SK-N-MC (cell line): ENCODE data around the gene JPH4.

Experiments used
- EZH2 ChIP-seq: fragments of 200-600 bp; sonication (generic); IDR thresholded peaks from one replicate; pipeline ENCODE4 v1.6.1; 2017; ENCODE audit warnings: antibody characterized with exemption
- POLR2AphosphoS5 ChIP-seq: IDR thresholded peaks from 2 replicates; pipeline ENCODE4 v1.6.1; 2012; ENCODE audit warnings: mild to moderate bottlenecking, low read depth, low read length, borderline replicate concordance

- no peak for TF ChIP-seq EZH2
- no peak for TF ChIP-seq POLR2AphosphoS5
Observed at GRCh38 chr14:23577004-23577681, 1.4 kb downstream of the JPH4 start.
